ENCODE measurements around the gene PEAK1. TPM values are rescaled to one million over a fixed set of nuclear protein-coding genes. Genes with fewer than 3 reads are reported as not detected.

PEAK1 gene
- total and polyA plus RNA-seq, 4 donors: 8.6 to 147 (median 40.2) TPM

DNA sequence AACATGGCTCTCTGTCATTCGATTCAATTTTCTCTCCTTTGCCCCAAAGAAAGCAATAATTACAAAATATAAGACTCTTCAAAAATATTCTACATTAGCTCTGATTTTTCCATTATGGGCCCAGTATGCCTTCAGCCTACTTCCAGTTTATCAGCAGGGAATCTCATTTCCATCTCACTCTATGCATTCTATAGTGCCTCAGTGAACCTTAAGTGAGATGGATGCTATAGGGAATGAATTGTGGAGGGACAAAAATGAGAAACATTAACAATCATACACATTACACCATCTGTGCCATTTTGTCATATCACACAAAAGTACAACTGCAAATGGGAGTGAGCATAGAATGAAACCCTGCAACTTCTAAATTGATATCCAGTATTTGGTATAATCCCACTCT, 298.3 kb downstream of the PEAK1 start:
- Histone ChIP-seq H3K9ac (ENCODE audit: insufficient read depth in 1 of 2, low read length in 2 of 2) (no peak overlapping the region), H3K27me3 (ENCODE audit: control insufficient read depth in 3 of 3, insufficient read depth in 3 of 3, low read length in 2 of 3) (no peaks in the 10 kb centered on the region), H3K36me3 (ENCODE audit: control insufficient read depth in 4 of 4, insufficient read depth in 4 of 4, low read length in 4 of 4) (peaks cover 0 to 3% (median 0%) of the 10 kb centered on the region in 4 donors), H3K4me1 (ENCODE audit: control insufficient read depth in 5 of 5, insufficient read depth in 5 of 5, low read length in 5 of 5) (peaks cover 0 to 27% (median 0%) of the 10 kb centered on the region in 5 donors), H3K27ac (ENCODE audit: low read depth in 1 of 2, low read length in 1 of 2) (no peak overlapping the region), H3K4me3 (no peak overlapping the region), H3K9me3 (ENCODE audit: control insufficient read depth in 4 of 4, insufficient read depth in 3 of 4, low read length in 3 of 4) (no peaks in the 10 kb centered on the region)
- ATAC-seq (ENCODE audit: insufficient read depth, low FRiP score) (no peak), DNase-seq (no peak)
- WGBS, 2 donors: 95 to 96% methylated on average over 1 of the region's 1 CpG
- TF ChIP-seq, protein P1, sequence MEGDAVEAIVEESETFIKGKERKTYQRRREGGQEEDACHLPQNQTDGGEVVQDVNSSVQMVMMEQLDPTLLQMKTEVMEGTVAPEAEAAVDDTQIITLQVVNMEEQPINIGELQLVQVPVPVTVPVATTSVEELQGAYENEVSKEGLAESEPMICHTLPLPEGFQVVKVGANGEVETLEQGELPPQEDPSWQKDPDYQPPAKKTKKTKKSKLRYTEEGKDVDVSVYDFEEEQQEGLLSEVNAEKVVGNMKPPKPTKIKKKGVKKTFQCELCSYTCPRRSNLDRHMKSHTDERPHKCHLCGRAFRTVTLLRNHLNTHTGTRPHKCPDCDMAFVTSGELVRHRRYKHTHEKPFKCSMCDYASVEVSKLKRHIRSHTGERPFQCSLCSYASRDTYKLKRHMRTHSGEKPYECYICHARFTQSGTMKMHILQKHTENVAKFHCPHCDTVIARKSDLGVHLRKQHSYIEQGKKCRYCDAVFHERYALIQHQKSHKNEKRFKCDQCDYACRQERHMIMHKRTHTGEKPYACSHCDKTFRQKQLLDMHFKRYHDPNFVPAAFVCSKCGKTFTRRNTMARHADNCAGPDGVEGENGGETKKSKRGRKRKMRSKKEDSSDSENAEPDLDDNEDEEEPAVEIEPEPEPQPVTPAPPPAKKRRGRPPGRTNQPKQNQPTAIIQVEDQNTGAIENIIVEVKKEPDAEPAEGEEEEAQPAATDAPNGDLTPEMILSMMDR (IDR thresholded peaks at IDR 0.05; ENCODE audit: control extremely low read depth, extremely low read depth): no peak

DNA sequence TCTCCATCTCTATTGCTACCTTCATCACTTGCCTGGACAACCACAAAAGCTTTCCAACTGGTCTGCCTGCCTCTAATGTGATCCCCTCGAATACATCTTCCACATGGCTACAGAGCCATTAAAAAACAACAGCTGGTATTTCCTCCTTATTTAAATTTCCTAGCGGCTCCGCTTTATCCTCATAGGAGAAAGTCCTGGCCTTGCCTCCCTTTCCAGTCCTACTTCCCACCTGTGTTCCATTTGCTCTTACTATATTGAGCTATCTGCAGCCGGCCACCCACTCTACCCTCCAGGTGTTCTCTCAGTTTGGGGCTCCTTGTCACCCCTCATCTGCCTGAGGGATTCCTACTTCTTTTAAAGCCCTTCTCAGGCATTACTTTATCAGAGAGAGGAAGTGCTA, 299.3 kb downstream of the PEAK1 start:
- H3K27ac ChIP-seq (ENCODE audit: low read depth in 1 of 2, low read length in 1 of 2): no peak overlapping the region
- DNase-seq: no peak
- WGBS, 2 donors: 93 to 97% methylated on average over 4 of the region's 4 CpGs

DNA sequence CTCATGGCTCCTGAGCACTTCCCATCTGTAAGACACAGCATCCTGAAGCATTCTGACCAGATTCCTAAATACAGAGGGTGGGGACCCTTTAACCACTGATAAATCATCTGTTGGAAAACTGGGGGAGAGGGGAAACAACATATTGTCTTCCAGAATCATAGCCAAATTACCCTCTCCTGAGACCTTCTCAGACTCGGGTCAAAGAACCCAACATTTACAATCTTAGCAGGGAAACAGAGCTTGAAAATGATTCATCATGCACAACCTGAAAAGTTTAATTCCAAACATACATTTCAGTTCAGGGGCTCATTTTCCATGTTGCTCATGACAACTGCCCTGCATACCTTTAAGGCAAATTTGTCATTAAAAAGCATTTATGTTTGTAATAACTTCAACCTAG, 300.5 kb downstream of the PEAK1 start:
- DNase-seq (no peak), ATAC-seq (ENCODE audit: insufficient read depth, low FRiP score) (no peak)
- no peak overlapping the region for H3K4me3 ChIP-seq
- TF ChIP-seq, protein P1 (IDR thresholded peaks at IDR 0.05; ENCODE audit: control extremely low read depth, extremely low read depth): no peak
- no peak overlapping the region for H3K9ac ChIP-seq (ENCODE audit: insufficient read depth in 1 of 2, low read length in 2 of 2)
- no peaks in the 10 kb centered on the region for H3K27me3 ChIP-seq (ENCODE audit: control insufficient read depth in 3 of 3, insufficient read depth in 3 of 3, low read length in 2 of 3)
- H3K4me1 ChIP-seq (ENCODE audit: control insufficient read depth in 5 of 5, insufficient read depth in 5 of 5, low read length in 5 of 5): peaks cover 0 to 23% (median 0%) of the 10 kb centered on the region in 5 donors
- 54 to 65% methylated on average over 1 of the region's 1 CpG for WGBS, 2 donors
- no peaks in the 10 kb centered on the region for H3K9me3 ChIP-seq (ENCODE audit: control insufficient read depth in 4 of 4, insufficient read depth in 3 of 4, low read length in 3 of 4)
- H3K36me3 ChIP-seq (ENCODE audit: control insufficient read depth in 4 of 4, insufficient read depth in 4 of 4, low read length in 4 of 4): peaks cover 0 to 3% (median 3%) of the 10 kb centered on the region in 4 donors
- H3K27ac ChIP-seq (ENCODE audit: low read depth in 1 of 2, low read length in 1 of 2): no peak overlapping the region

More for the DNA sequence above, 299.3 kb downstream of the PEAK1 start:
- Histone ChIP-seq H3K27me3 (ENCODE audit: control insufficient read depth in 3 of 3, insufficient read depth in 3 of 3, low read length in 2 of 3) (no peaks in the 10 kb centered on the region), H3K9ac (ENCODE audit: insufficient read depth in 1 of 2, low read length in 2 of 2) (no peak overlapping the region), H3K36me3 (ENCODE audit: control insufficient read depth in 4 of 4, insufficient read depth in 4 of 4, low read length in 4 of 4) (peaks cover 0 to 3% (median 0%) of the 10 kb centered on the region in 4 donors), H3K4me1 (ENCODE audit: control insufficient read depth in 5 of 5, insufficient read depth in 5 of 5, low read length in 5 of 5) (peaks cover 0 to 25% (median 0%) of the 10 kb centered on the region in 5 donors), H3K4me3 (no peak overlapping the region), H3K9me3 (ENCODE audit: control insufficient read depth in 4 of 4, insufficient read depth in 3 of 4, low read length in 3 of 4) (no peaks in the 10 kb centered on the region)
- ATAC-seq (ENCODE audit: insufficient read depth, low FRiP score): no peak
- TF ChIP-seq, protein P1 (IDR thresholded peaks at IDR 0.05; ENCODE audit: control extremely low read depth, extremely low read depth): no peak

DNA sequence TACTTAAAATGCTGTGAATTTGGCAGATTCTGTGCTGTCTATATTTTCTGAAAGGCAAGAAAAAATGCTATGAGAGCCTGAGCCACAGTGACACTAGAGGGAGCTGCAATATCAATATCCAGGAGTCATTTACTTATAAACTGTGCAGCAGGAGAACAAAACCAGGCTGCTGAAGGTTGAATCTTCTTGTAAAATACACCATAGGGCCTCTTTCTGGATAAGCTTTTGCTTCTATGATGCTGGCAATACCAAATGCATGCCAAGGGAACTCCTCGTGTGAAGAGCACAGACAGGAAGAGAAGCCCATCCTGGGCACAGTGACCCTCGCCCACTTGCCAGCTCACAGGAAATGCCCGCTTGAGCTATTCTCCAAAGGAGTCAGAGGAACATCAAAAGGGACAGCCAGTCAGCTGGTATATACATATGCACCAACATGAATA, 301.0 kb downstream of the PEAK1 start:
- ATAC-seq (ENCODE audit: insufficient read depth, low FRiP score) (no peak), DNase-seq (peak; percentile 63 to 92 (median 87))
- no peak overlapping the region for H3K9ac ChIP-seq (ENCODE audit: insufficient read depth in 1 of 2, low read length in 2 of 2)
- TF ChIP-seq, protein P1 (IDR thresholded peaks at IDR 0.05; ENCODE audit: control extremely low read depth, extremely low read depth): peak; percentile 64
- no peak overlapping the region for H3K27ac ChIP-seq (ENCODE audit: low read depth in 1 of 2, low read length in 1 of 2)
- no peaks in the 10 kb centered on the region for H3K9me3 ChIP-seq (ENCODE audit: control insufficient read depth in 4 of 4, insufficient read depth in 3 of 4, low read length in 3 of 4)
- peaks cover 0 to 17% (median 0%) of the 10 kb centered on the region in 5 donors for H3K4me1 ChIP-seq (ENCODE audit: control insufficient read depth in 5 of 5, insufficient read depth in 5 of 5, low read length in 5 of 5)
- 46 to 47% methylated on average over 3 of the region's 3 CpGs for WGBS, 2 donors
- H3K27me3 ChIP-seq (ENCODE audit: control insufficient read depth in 3 of 3, insufficient read depth in 3 of 3, low read length in 2 of 3): no peaks in the 10 kb centered on the region
- H3K4me3 ChIP-seq: no peak overlapping the region
- H3K36me3 ChIP-seq (ENCODE audit: control insufficient read depth in 4 of 4, insufficient read depth in 4 of 4, low read length in 4 of 4): peaks cover 2 to 9% (median 3%) of the 10 kb centered on the region in 4 donors

All from lung (tissue), 12 donors.